GM06990 (cell line): Measurements from ENCODE around the gene KDM4B.

Experiments used
- DNase-seq: peaks from one replicate; pipeline ENCODE4 v3.0.0-alpha.2; 2011; ENCODE audit not compliant: insufficient read length; ENCODE audit errors: extremely low read depth
- H3K27me3 ChIP-seq: replicated peaks from 2 replicates; pipeline ENCODE4 v1.6.0; 2011; ENCODE audit warnings: low read length; ENCODE audit not compliant: control insufficient read depth, insufficient read depth
- H3K36me3 ChIP-seq: 2 replicates; pipeline ENCODE4 v1.5.1; 2011; ENCODE audit warnings: low read length; ENCODE audit not compliant: control insufficient read depth, insufficient read depth
- H3K4me3 ChIP-seq: replicated peaks from 2 replicates; pipeline ENCODE4 v1.5.1; 2011; ENCODE audit warnings: low read depth, mild to moderate bottlenecking, control low read depth, low read length
- TF ChIP-seq, protein P1 (sequence below): IDR thresholded peaks from 2 replicates; pipeline ENCODE4 v1.5.1; 2011; ENCODE audit warnings: low read length, control low read depth, mild to moderate bottlenecking, inconsistent platforms; ENCODE audit not compliant: insufficient read depth, poor library complexity, severe bottlenecking

The KDM4B gene

DNA sequence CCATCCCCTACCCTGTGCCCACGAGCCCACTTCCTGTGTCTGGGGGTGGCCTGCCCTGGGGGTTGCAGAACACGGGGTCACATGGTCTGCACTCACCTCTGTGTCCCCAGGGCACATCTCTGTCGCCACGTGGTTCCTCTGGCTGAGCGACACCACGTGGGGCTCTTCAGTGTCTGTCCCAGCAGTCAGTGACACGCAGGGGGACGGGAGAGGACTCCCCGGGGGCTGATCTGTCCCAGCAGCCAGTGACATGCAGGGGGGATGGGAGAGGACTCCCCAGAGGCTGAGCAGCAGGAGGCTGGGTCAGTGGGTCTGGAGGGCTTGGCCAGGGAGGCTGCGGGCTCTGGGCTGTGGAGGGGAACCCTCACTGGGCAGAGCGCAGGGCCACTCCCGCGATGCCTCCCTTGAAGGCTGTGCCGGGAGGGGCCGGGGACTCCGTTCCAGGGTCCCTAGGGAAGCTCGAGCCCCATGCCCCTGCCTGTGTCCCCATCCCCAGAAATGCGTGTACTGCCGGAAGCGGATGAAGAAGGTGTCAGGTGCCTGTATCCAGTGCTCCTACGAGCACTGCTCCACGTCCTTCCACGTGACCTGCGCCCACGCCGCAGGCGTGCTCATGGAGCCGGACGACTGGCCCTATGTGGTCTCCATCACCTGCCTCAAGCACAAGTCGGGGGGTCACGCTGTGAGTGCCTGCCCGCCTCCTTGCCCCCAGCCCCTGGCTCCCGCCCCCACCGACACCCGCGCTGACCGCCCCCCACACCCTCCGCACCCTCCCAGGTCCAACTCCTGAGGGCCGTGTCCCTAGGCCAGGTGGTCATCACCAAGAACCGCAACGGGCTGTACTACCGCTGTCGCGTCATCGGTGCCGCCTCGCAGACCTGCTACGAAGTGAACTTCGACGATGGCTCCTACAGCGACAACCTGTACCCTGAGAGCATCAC lies 174.8 kb downstream of the KDM4B start:
- TF ChIP-seq, protein P1, sequence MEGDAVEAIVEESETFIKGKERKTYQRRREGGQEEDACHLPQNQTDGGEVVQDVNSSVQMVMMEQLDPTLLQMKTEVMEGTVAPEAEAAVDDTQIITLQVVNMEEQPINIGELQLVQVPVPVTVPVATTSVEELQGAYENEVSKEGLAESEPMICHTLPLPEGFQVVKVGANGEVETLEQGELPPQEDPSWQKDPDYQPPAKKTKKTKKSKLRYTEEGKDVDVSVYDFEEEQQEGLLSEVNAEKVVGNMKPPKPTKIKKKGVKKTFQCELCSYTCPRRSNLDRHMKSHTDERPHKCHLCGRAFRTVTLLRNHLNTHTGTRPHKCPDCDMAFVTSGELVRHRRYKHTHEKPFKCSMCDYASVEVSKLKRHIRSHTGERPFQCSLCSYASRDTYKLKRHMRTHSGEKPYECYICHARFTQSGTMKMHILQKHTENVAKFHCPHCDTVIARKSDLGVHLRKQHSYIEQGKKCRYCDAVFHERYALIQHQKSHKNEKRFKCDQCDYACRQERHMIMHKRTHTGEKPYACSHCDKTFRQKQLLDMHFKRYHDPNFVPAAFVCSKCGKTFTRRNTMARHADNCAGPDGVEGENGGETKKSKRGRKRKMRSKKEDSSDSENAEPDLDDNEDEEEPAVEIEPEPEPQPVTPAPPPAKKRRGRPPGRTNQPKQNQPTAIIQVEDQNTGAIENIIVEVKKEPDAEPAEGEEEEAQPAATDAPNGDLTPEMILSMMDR, result no peak
- H3K36me3 ChIP-seq, result peaks cover 48% of the 10 kb centered on the region
- DNase-seq, result peak; percentile 33
- H3K4me3 ChIP-seq, result no peak overlapping the region
- H3K27me3 ChIP-seq, result no peaks in the 10 kb centered on the region

DNA sequence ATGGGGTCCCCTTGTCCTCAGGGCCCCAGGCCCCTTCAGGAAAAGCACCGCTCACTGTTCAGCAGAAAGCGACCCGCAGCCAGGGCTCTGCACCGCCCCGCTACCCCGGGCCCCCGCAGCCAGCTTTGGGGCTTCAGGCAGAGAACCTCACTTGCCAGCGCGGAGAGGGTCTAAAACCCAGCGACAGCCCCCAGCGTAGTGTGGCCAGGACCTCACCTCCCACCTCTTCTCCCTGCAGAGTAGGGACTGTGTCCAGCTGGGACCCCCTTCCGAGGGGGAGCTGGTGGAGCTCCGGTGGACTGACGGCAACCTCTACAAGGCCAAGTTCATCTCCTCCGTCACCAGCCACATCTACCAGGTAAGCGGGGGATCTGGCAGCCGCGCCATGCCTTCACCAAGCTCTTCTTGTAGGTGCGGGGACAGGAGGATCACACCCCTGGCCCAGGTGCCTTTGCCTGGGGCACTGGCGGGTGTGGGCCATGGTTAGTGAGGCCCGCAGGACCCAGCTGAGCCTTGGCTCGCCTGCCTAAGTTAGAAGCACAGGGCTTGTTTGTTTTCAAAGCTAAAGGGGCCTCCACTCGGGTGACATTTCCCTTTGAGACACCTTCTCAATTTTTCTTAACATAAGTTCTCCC lies 175.7 kb downstream of the KDM4B start:
- Histone ChIP-seq H3K4me3 (no peak overlapping the region), H3K36me3 (peaks cover 51% of the 10 kb centered on the region), H3K27me3 (no peaks in the 10 kb centered on the region)
- DNase-seq, result peak; percentile 13
- TF ChIP-seq, protein P1, result no peak

DNA sequence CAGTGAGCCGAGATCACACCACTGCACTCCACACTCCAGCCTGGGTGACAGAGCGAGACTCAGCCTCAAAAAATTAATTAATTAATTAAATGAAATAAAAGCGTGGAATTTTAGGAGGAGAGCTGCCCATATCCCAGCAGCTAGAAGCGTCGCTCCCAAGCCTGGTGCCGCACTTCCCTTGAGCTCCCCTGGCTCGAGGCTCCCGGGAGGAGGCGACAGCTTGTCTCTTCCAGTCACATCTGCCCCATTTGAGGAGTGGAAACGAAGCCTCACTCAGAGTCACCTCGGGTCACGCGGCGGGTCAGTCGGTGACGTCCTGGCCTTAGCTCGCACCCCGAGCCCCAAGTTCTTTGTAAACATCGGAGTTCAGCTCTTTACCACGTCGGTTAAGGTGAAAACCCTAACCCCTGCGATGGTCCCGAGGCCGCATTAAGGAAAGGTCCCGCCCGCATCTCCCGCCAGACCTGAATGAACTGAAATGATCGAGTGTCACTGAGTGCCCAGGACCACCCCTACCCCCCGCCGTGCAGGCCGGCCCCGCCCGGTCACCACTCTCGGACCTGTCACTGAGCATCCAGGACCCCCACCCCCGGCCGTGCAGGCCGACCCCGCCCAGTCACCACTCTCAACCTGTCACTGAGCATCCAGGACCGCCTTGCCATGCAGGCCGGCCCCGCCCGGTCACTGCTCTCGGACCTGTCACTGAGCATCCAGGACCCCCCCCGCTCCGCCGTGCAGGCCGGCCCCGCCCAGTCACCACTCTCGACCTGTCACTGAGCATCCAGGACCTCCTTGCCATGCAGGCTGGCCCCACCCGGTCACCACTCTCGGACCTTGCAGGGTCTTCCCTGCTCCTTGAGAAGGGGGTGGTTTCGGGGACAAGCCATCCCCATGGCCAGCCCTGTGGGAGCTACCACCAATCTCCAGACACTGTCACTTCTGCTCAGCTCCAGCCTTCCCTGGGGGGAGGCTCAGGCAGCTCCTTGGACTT lies 176.9 kb downstream of the KDM4B start:
- Histone ChIP-seq H3K4me3 (no peak overlapping the region), H3K27me3 (no peaks in the 10 kb centered on the region), H3K36me3 (peaks cover 45% of the 10 kb centered on the region)
- peak; percentile 8 for DNase-seq
- TF ChIP-seq, protein P1, result no peak

DNA sequence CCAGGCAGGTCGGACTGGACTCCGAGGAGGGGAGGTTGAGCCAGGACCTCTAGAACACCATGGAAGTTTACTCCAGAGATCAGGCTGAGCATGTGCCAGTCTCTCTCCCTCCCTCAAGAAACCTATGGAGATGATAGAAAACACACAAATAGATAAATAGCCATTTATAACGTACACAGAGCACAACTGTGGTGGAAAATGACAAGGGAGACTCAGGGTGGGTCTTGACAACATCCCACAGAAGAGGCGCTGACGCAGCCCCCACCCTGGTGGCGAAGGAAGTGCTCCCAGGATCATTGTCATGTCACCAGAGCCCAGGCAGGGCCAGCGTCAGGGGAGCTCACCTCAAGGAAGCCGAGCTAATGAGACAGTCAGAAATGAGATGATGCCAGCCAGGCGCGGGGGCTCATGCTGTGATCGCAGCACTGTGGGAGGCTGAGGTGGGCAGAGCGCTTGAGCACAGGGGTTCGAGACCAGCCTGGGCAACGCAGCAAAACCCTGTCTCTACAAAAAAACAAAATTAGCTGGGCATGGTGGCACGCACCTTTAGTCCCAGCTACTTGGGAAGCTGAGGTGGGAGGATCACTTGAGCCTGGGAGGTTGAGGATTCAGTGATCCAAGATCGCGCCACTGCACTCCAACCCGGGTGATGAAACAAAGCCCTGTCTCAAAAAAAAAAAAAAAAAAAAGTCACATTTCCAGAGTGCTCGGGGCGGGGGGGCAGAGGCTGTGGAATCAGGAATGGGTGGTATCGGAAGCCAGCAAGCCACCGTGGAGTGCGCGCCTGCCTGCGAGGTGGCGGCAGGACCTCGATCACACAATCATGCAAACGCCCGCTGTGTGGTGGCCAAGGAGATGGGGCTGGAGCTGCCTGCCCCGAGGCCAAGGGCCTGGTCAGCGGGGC lies 178.4 kb downstream of the KDM4B start:
- Histone ChIP-seq H3K4me3 (no peak overlapping the region), H3K36me3 (peaks cover 33% of the 10 kb centered on the region), H3K27me3 (no peaks in the 10 kb centered on the region)
- DNase-seq, result peak; percentile 8
- TF ChIP-seq, protein P1, result no peak
